Lower leg skin (tissue), 3 donors: ENCODE measurements around the gene SULT2B1.

Experiments used
- CTCF ChIP-seq, 3 donors: fragments of 450-650 bp; IDR thresholded peaks; one replicate each; pipeline ENCODE4 v1.5.1; 2016; ENCODE audit warnings: antibody characterized with exemption in 3 of 3, mild to moderate bottlenecking in 3 of 3, moderate library complexity in 2 of 3
- POLR2A ChIP-seq, 2 donors: fragments of 450-650 bp; IDR thresholded peaks; one replicate each; pipeline ENCODE4 v1.6.1; 2016 to 2017; ENCODE audit warnings: antibody characterized with exemption in 2 of 2, mild to moderate bottlenecking in 1 of 2, moderate library complexity in 1 of 2

GRCh38 chr19:48611872-48612271 is 59.9 kb downstream of the SULT2B1 start:
- TF ChIP-seq POLR2A (IDR thresholded peaks at IDR 0.05) (no peak), CTCF (IDR thresholded peaks at IDR 0.05) (no peak)
